Mesenchymal stem cell (in vitro differentiated cells and primary cell): ENCODE data around the gene CLIC5.

Experiments
- DNase-seq: peaks from one replicate; pipeline ENCODE4 v3.0.0-alpha.2; 2013
- H2AFZ ChIP-seq: one replicate; pipeline ENCODE4 v1.6.1; 2013; ENCODE audit warnings: low read depth, mild to moderate bottlenecking, control low read depth, inconsistent platforms, low read length, moderate library complexity
- H2AK5ac ChIP-seq: 2 replicates; pipeline ENCODE4 v1.6.1; 2013; ENCODE audit warnings: low read length, moderate library complexity, mild to moderate bottlenecking, inconsistent platforms; ENCODE audit not compliant: severe bottlenecking
- H2BK120ac ChIP-seq: one replicate; pipeline ENCODE4 v1.6.1; 2013; ENCODE audit warnings: low read depth, mild to moderate bottlenecking, inconsistent platforms, low read length, moderate library complexity
- H2BK12ac ChIP-seq, 2 experiments: one replicate each; pipeline ENCODE4 v1.6.1; 2013; ENCODE audit warnings: inconsistent platforms in 2 of 2, low read length in 2 of 2, mild to moderate bottlenecking in 2 of 2, moderate library complexity in 2 of 2, control low read depth in 1 of 2
- H2BK15ac ChIP-seq: one replicate; pipeline ENCODE4 v1.6.1; 2013; ENCODE audit warnings: mild to moderate bottlenecking, low read depth, inconsistent platforms; ENCODE audit not compliant: poor library complexity, severe bottlenecking
- H2BK5ac ChIP-seq: 2 replicates; pipeline ENCODE4 v1.6.1; 2013; ENCODE audit warnings: low read depth, mild to moderate bottlenecking, low read length, control low read depth, inconsistent platforms; ENCODE audit not compliant: poor library complexity, severe bottlenecking
- H3K14ac ChIP-seq, 2 experiments: one replicate each; pipeline ENCODE4 v1.6.1; 2013; ENCODE audit warnings: inconsistent platforms in 2 of 2, low read length in 2 of 2, control low read depth in 1 of 2, mild to moderate bottlenecking in 1 of 2, moderate library complexity in 1 of 2
- H3K18ac ChIP-seq, 2 experiments: one replicate each; pipeline ENCODE4 v1.6.1; 2013; ENCODE audit warnings: inconsistent platforms in 2 of 2, low read length in 2 of 2, control low read depth in 1 of 2, low read depth in 1 of 2, mild to moderate bottlenecking in 1 of 2
- H3K23ac ChIP-seq, 2 experiments: one replicate each; pipeline ENCODE4 v1.6.1; 2013; ENCODE audit warnings: inconsistent platforms in 2 of 2, low read length in 2 of 2, mild to moderate bottlenecking in 2 of 2, moderate library complexity in 2 of 2, control low read depth in 1 of 2
- H3K27ac ChIP-seq: 2 replicates; pipeline ENCODE4 v1.5.1; 2013; ENCODE audit warnings: mild to moderate bottlenecking, moderate library complexity, low read length, control low read depth, inconsistent platforms; ENCODE audit not compliant: poor library complexity, severe bottlenecking
- H3K27me3 ChIP-seq, 2 experiments: 2 replicates each; pipeline versions ENCODE4 v1.6.1 to v1.7.0; 2013; ENCODE audit warnings: low read length in 2 of 2, mild to moderate bottlenecking in 2 of 2, moderate library complexity in 2 of 2, control low read depth in 1 of 2, inconsistent platforms in 1 of 2; ENCODE audit not compliant: control insufficient read depth in 1 of 2, insufficient read depth in 1 of 2
- H3K36me3 ChIP-seq, 2 experiments: 2 replicates each; pipeline versions ENCODE4 v1.6.1 to v1.7.0; 2013; ENCODE audit warnings: low read length in 2 of 2, control low read depth in 1 of 2, inconsistent platforms in 1 of 2, low read depth in 1 of 2, mild to moderate bottlenecking in 1 of 2; ENCODE audit not compliant: insufficient read depth in 2 of 2, control insufficient read depth in 1 of 2
- H3K4ac ChIP-seq, 2 experiments: one replicate each; pipeline ENCODE4 v1.6.1; 2013; ENCODE audit warnings: inconsistent platforms in 2 of 2, low read length in 2 of 2, mild to moderate bottlenecking in 2 of 2, moderate library complexity in 2 of 2, control low read depth in 1 of 2, low read depth in 1 of 2
- H3K4me1 ChIP-seq: 2 replicates; pipeline ENCODE4 v1.6.1; 2013; ENCODE audit warnings: low read depth, low read length, control low read depth; ENCODE audit not compliant: control insufficient read depth, insufficient read depth
- H3K4me2 ChIP-seq: 2 replicates; pipeline ENCODE4 v1.6.1; 2013; ENCODE audit warnings: low read length, mild to moderate bottlenecking, inconsistent platforms; ENCODE audit not compliant: poor library complexity, severe bottlenecking
- H3K4me3 ChIP-seq, 2 experiments: 2 replicates each; pipeline versions ENCODE4 v1.5.1 to v1.7.0; 2013; ENCODE audit warnings: low read length in 2 of 2, mild to moderate bottlenecking in 2 of 2, control low read depth in 1 of 2, low read depth in 1 of 2; ENCODE audit not compliant: insufficient read depth in 1 of 2
- H3K79me1 ChIP-seq: replicated peaks from 2 replicates; pipeline ENCODE4 v1.6.1; 2013; ENCODE audit warnings: mild to moderate bottlenecking, control low read depth, low read length, inconsistent platforms; ENCODE audit not compliant: poor library complexity, severe bottlenecking
- H3K9ac ChIP-seq: 2 replicates; pipeline ENCODE4 v1.7.0; 2013; ENCODE audit warnings: mild to moderate bottlenecking, low read length, moderate library complexity
- H3K9me3 ChIP-seq: 2 replicates; pipeline ENCODE4 v1.7.0; 2013; ENCODE audit warnings: mild to moderate bottlenecking, low read length; ENCODE audit not compliant: control insufficient read depth
- H4K8ac ChIP-seq: one replicate; pipeline ENCODE4 v1.6.1; 2013; ENCODE audit warnings: inconsistent platforms, mild to moderate bottlenecking, low read length, moderate library complexity
- H4K91ac ChIP-seq: one replicate; pipeline ENCODE4 v1.6.1; 2013; ENCODE audit warnings: mild to moderate bottlenecking, low read length, inconsistent platforms
- WGBS: methylation state at CpG from one replicate; pipeline ENCODE4 v1.1.7; 2013; ENCODE audit warnings: mixed read lengths; 5-methylcytosine and 5-hydroxymethylcytosine counted together

Gene CLIC5

GRCh38 chr6:46010270-46010669 lies 5.4 kb downstream of the CLIC5 start:
- Histone ChIP-seq H4K91ac (no peak overlapping the region), H3K4me3 (no peak overlapping the region), H3K9me3 (no peaks in the 10 kb centered on the region), H3K9ac (no peak overlapping the region), H2BK15ac (no peak overlapping the region), H3K23ac (no peak overlapping the region), H3K79me1 (no peaks in the 10 kb centered on the region), H4K8ac (no peak overlapping the region), H3K4me2 (no peak overlapping the region), H3K18ac (no peak overlapping the region), H2BK5ac (no peak overlapping the region), H3K4ac (no peak overlapping the region), H3K14ac (no peak overlapping the region), H2BK120ac (no peak overlapping the region), H3K27me3 (peaks cover 18 to 51% of the 10 kb centered on the region in 2 experiments), H3K27ac (no peak overlapping the region), H3K4me1 (peaks cover 8% of the 10 kb centered on the region), H2AFZ (no peak overlapping the region), H2AK5ac (no peak overlapping the region), H3K36me3 (no peaks in the 10 kb centered on the region), H2BK12ac (no peak overlapping the region)
- no peak for DNase-seq
- WGBS = 54% methylated on average over 3 of the region's 3 CpGs

GRCh38 chr6:46002264-46002663 lies 13.4 kb downstream of the CLIC5 start:
- Histone ChIP-seq H3K9ac (no peak overlapping the region), H3K79me1 (no peaks in the 10 kb centered on the region), H2BK15ac (no peak overlapping the region), H3K4me2 (no peak overlapping the region), H4K91ac (no peak overlapping the region), H3K14ac (no peak overlapping the region), H3K4ac (no peak overlapping the region), H3K27ac (no peak overlapping the region), H4K8ac (no peak overlapping the region), H2AFZ (no peak overlapping the region), H2AK5ac (no peak overlapping the region), H2BK12ac (no peak overlapping the region), H2BK5ac (no peak overlapping the region), H3K4me1 (no peaks in the 10 kb centered on the region), H3K18ac (no peak overlapping the region), H3K27me3 (peaks cover 25 to 31% of the 10 kb centered on the region in 2 experiments), H3K4me3 (no peak overlapping the region), H3K9me3 (no peaks in the 10 kb centered on the region), H2BK120ac (no peak overlapping the region), H3K36me3 (no peaks in the 10 kb centered on the region), H3K23ac (no peak overlapping the region)
- 56% methylated on average over 1 of the region's 1 CpG for WGBS
- no peak for DNase-seq

DNA sequence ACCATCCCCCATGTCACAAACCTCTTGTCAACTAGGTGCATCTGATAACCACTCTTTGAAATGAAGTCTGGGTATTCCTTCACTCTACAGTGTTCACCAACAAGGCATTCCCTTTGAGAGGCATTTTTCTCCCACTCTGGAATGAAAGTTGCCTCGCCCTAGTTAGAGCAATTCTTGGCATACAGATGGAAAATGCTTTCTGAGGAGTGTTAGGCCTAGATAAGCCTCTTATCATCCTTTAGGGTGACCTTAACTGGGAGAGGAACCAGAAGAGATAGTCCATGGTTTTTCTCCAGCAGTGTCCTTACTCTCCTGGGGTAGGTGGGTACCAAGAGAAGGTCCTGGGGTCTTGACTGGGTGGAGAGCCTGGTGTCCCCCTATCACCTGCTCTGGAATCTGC lies 14.8 kb downstream of the CLIC5 start:
- no peak for DNase-seq
- Histone ChIP-seq H2AK5ac (no peak overlapping the region), H3K4me3 (no peak overlapping the region), H3K4me2 (no peak overlapping the region), H3K9ac (no peak overlapping the region), H2BK120ac (no peak overlapping the region), H3K79me1 (no peaks in the 10 kb centered on the region), H3K14ac (no peak overlapping the region), H2AFZ (no peak overlapping the region), H2BK5ac (no peak overlapping the region), H2BK15ac (no peak overlapping the region), H3K23ac (no peak overlapping the region), H3K4me1 (no peaks in the 10 kb centered on the region), H3K27ac (no peak overlapping the region), H4K91ac (no peak overlapping the region), H3K36me3 (no peaks in the 10 kb centered on the region), H2BK12ac (no peak overlapping the region), H3K9me3 (no peaks in the 10 kb centered on the region), H3K27me3 (peaks cover 23 to 31% of the 10 kb centered on the region in 2 experiments), H3K18ac (no peak overlapping the region), H3K4ac (no peak overlapping the region), H4K8ac (no peak overlapping the region)
- 27% methylated on average over 1 of the region's 1 CpG for WGBS

- Histone ChIP-seq H2BK12ac (no peak overlapping the region), H2AK5ac (no peak overlapping the region), H4K8ac (no peak overlapping the region), H3K4me2 (no peak overlapping the region), H3K4me3 (no peak overlapping the region), H3K4me1 (no peaks in the 10 kb centered on the region), H3K79me1 (no peaks in the 10 kb centered on the region), H3K4ac (no peak overlapping the region), H3K9me3 (no peaks in the 10 kb centered on the region), H3K27ac (no peak overlapping the region), H3K23ac (no peak overlapping the region), H4K91ac (no peak overlapping the region), H3K36me3 (no peaks in the 10 kb centered on the region), H2AFZ (no peak overlapping the region), H2BK15ac (no peak overlapping the region), H3K9ac (no peak overlapping the region), H2BK5ac (no peak overlapping the region), H3K27me3 (peaks cover 12 to 14% of the 10 kb centered on the region in 2 experiments), H3K18ac (no peak overlapping the region), H3K14ac (no peak overlapping the region), H2BK120ac (no peak overlapping the region)
- DNase-seq = no peak
- WGBS = 75% methylated on average over 2 of the region's 2 CpGs
Observed at GRCh38 chr6:45998524-45998923, 17.1 kb downstream of the CLIC5 start.
